H1 (cell line): ENCODE data around the gene CRP. TPM values are rescaled to one million over a fixed set of nuclear protein-coding genes. Genes with fewer than 3 reads are reported as not detected.

Source experiments
- CHD7 ChIP-seq: fragments of 300-600 bp; sonication (generic); IDR thresholded peaks from 2 replicates; pipeline ENCODE4 v1.7.1; 2012; ENCODE audit warnings: low read length, moderate library complexity, mild to moderate bottlenecking, inconsistent platforms; ENCODE audit not compliant: insufficient replicate concordance
- NRF1 ChIP-seq: IDR thresholded peaks from 2 replicates; pipeline ENCODE4 v1.6.1; 2011; ENCODE audit warnings: mild to moderate bottlenecking, low read depth, low read length, improper control_type of control experiment
- SP2 ChIP-seq: IDR thresholded peaks from 2 replicates; pipeline ENCODE4 v1.6.1; 2012; ENCODE audit warnings: mild to moderate bottlenecking, low read length, inconsistent platforms
- polyA plus RNA-seq, 7 experiments: library from polyadenylated mRNA; depleted of rRNA in 3 of 7; stranded (reverse) in 5 of 7; unstranded in 2 of 7; fragments of >200 nt in 5 of 7; fragments of 200-250 nt in 2 of 7; gene quantifications; 1 replicate in 5 of 7; 2 replicates in 1 of 7; 4 replicates in 1 of 7; pipeline versions ENCODE4 v1.2.1 to v1.2.3, GENCODE V29; 2011 to 2013; ENCODE audit warnings: missing spikeins in 2 of 7, mixed read lengths in 2 of 7
- total RNA-seq: library from RNA; stranded (reverse); fragmentation: NEBNext Ultra II Directional; extraction: Animal tissue kit (Norgen Biotek cat#: 25700); gene quantifications from 2 replicates; pipeline ENCODE4 v1.2.1, GENCODE V29; 2021

CRP gene
- total and polyA plus RNA-seq, 2 of the 8 experiments (the other 6 are each of a cell fraction or from before 2014, with no cell fraction given) = not detected

- no peak for TF ChIP-seq CHD7
- no peak for TF ChIP-seq SP2
- no peak for TF ChIP-seq NRF1
Measured at GRCh38 chr1:159748370-159748769, 34.0 kb upstream of the CRP start (continued).
